Endothelial cell of umbilical vein (primary cell): ENCODE results near the gene BMPR1A. TPM values are rescaled to one million over a fixed set of nuclear protein-coding genes. Genes with fewer than 3 reads are reported as not detected.

Experiments
- BruUV-seq: library from RNA; stranded (reverse); fragments of 400-500 nt; replicated peaks from 2 replicates; lab custom pipeline; 2021; lab: Mats Ljungman, UMichigan
- CTCF ChIA-PET: fragments of 300-600, 350-600 bp; sonication (Branson Sonifier 250); formaldehyde crosslinking; loops from one replicate; lab custom pipeline; 2021; ENCODE audit warnings: antibody characterized with exemption, inconsistent platforms; lab: Charles Lee
- POLR2A ChIA-PET: fragments of 300-600, 350-600 bp; sonication (Branson Sonifier 250); formaldehyde crosslinking; loops from one replicate; lab custom pipeline; 2021; ENCODE audit warnings: antibody characterized with exemption, inconsistent platforms; lab: Charles Lee
- DNase-seq: peaks from one replicate; pipeline ENCODE4 v3.0.0-alpha.2; 2011; ENCODE audit warnings: low read depth, low spot score
- FAIRE-seq: peaks from 2 replicates; lab custom pipeline; 2011; peaks lifted over from hg19 to GRCh38; lab: Jason Lieb, UNC
- H2AFZ ChIP-seq: 2 replicates; pipeline ENCODE4 v1.6.0; 2012; ENCODE audit warnings: low read depth, low read length, control low read depth, inconsistent platforms
- H3K27ac ChIP-seq: 2 replicates; pipeline ENCODE4 v1.5.1; 2011; ENCODE audit warnings: low read depth, mild to moderate bottlenecking, control low read depth, low read length, moderate library complexity; ENCODE audit not compliant: insufficient read depth
- H3K27me3 ChIP-seq, 2 experiments: 2 replicates each; pipeline versions ENCODE4 v1.6.0 to v1.6.1; 2011; ENCODE audit warnings: low read length in 2 of 2, mixed read lengths in 1 of 2; ENCODE audit not compliant: control insufficient read depth in 2 of 2, insufficient read depth in 2 of 2
- H3K36me3 ChIP-seq, 2 experiments: 2 replicates in 1 of 2; 3 replicates in 1 of 2; pipeline ENCODE4 v1.5.1; 2011; ENCODE audit warnings: low read length in 2 of 2, mild to moderate bottlenecking in 1 of 2, moderate library complexity in 1 of 2; ENCODE audit not compliant: control insufficient read depth in 2 of 2, insufficient read depth in 2 of 2; ENCODE audit errors: extremely low read depth in 1 of 2
- H3K4me1 ChIP-seq: 3 replicates; pipeline ENCODE4 v1.5.1; 2011; ENCODE audit warnings: mild to moderate bottlenecking, low read length; ENCODE audit not compliant: control insufficient read depth, insufficient read depth; ENCODE audit errors: extremely low read depth
- H3K4me2 ChIP-seq: 2 replicates; pipeline ENCODE4 v1.6.1; 2011; ENCODE audit warnings: low read length, control low read depth, mixed read lengths; ENCODE audit not compliant: insufficient read depth
- H3K4me3 ChIP-seq, 3 experiments: fragments of 200-600 bp in 1 of 3; sonication (generic), shearing (Covaris generic) in 1 of 3; replicated peaks in 1 of 3; 2 replicates each; pipeline ENCODE4 v1.5.1; 2011 to 2016; ENCODE audit warnings: control low read depth in 3 of 3, low read length in 3 of 3, mild to moderate bottlenecking in 2 of 3, inconsistent platforms in 1 of 3, low read depth in 1 of 3, moderate library complexity in 1 of 3; ENCODE audit not compliant: insufficient read depth in 1 of 3
- H3K79me2 ChIP-seq: 2 replicates; pipeline ENCODE4 v1.6.0; 2012; ENCODE audit warnings: low read length, inconsistent platforms; ENCODE audit not compliant: control insufficient read depth, insufficient read depth
- H3K9ac ChIP-seq: replicated peaks from 2 replicates; pipeline ENCODE3; 2011; ENCODE audit warnings: low read length, control low read depth; ENCODE audit not compliant: insufficient read depth; ENCODE audit errors: extremely low read depth
- H3K9me1 ChIP-seq: replicated peaks from 3 replicates; pipeline ENCODE4 v1.6.0; 2011; ENCODE audit warnings: mild to moderate bottlenecking, low read length; ENCODE audit not compliant: control insufficient read depth, insufficient read depth; ENCODE audit errors: extremely low read depth
- H3K9me3 ChIP-seq: replicated peaks from 2 replicates; pipeline ENCODE4 v1.5.1; 2012; ENCODE audit warnings: low read length, inconsistent platforms; ENCODE audit not compliant: control insufficient read depth, insufficient read depth
- H4K20me1 ChIP-seq: replicated peaks from 2 replicates; pipeline ENCODE3; 2011; ENCODE audit warnings: mild to moderate bottlenecking, low read length; ENCODE audit not compliant: control insufficient read depth, insufficient read depth; ENCODE audit errors: extremely low read depth
- CTCF ChIP-seq, 2 donors: IDR thresholded peaks; 1 replicate in 1 of 2; 2 replicates in 1 of 2; pipeline ENCODE4 v1.5.1; 2011; ENCODE audit warnings: low read length in 2 of 2, mild to moderate bottlenecking in 2 of 2, moderate library complexity in 2 of 2, control low read depth in 1 of 2, inconsistent platforms in 1 of 2, low read depth in 1 of 2; ENCODE audit not compliant: insufficient read depth in 1 of 2; ENCODE audit errors: extremely low read depth in 1 of 2
- EZH2 ChIP-seq: IDR thresholded peaks from 2 replicates; pipeline ENCODE4 v1.6.1; 2012; ENCODE audit warnings: borderline replicate concordance, low read depth, mild to moderate bottlenecking, moderate library complexity, low read length, inconsistent platforms; ENCODE audit not compliant: severe bottlenecking
- GATA2 ChIP-seq: IDR thresholded peaks from 2 replicates; pipeline ENCODE4 v1.7.0; 2011; ENCODE audit warnings: low read depth, mild to moderate bottlenecking, moderate library complexity, mixed read lengths, low read length; ENCODE audit not compliant: insufficient read length, insufficient read depth
- JUN ChIP-seq: IDR thresholded peaks from 2 replicates; pipeline ENCODE4 v1.6.1; 2011; ENCODE audit warnings: borderline replicate concordance, low read depth; ENCODE audit not compliant: insufficient read length, insufficient read depth
- MAX ChIP-seq: IDR thresholded peaks from 2 replicates; pipeline ENCODE4 v1.6.1; 2011; ENCODE audit not compliant: insufficient read depth, insufficient read length
- POLR2AphosphoS5 ChIP-seq: IDR thresholded peaks from 2 replicates; pipeline ENCODE4 v1.6.1; 2012; ENCODE audit warnings: low read depth, mild to moderate bottlenecking, control low read depth, low read length, moderate library complexity; ENCODE audit not compliant: insufficient read depth
- dilution Hi-C: fragments of 300-500 bp; cut with MboI; formaldehyde crosslinking; loops from one replicate; pipeline ENCODE4 v1.15.0; 2019; ENCODE audit warnings: low sequenced_read_pairs; ENCODE audit not compliant: extremely low pct_ligation_motif_present
- intact Hi-C: fragments of 100-400 bp; cut with micrococcal nuclease; formaldehyde crosslinking; loops from one replicate; pipeline ENCODE4 v1.10.0; 2022
- polyA plus RNA-seq, 4 experiments: library from polyadenylated mRNA; depleted of rRNA in 3 of 4; stranded (reverse) in 3 of 4; unstranded in 1 of 4; fragments of >200 nt; gene quantifications; 2 replicates each; pipeline versions ENCODE4 v1.2.1 to v1.2.3, GENCODE V29; 2011 to 2012; ENCODE audit warnings: missing spikeins in 1 of 4
- total RNA-seq: library from RNA; stranded (reverse); gene quantifications from 2 replicates; pipeline ENCODE4 v1.2.3, GENCODE V29; 2021

Gene BMPR1A
- total and polyA plus RNA-seq, 2 donors (not counting 3 experiments of a cell fraction or from before 2014, with no cell fraction given), result not detected

- Histone ChIP-seq H3K9me3 (no peaks in the 10 kb centered on the region), H3K27ac (no peak overlapping the region), H3K27me3 (peaks cover 52 to 77% of the 10 kb centered on the region in 2 experiments), H3K9ac (no peak overlapping the region), H3K9me1 (no peaks in the 10 kb centered on the region), H3K4me2 (no peak overlapping the region), H3K79me2 (no peaks in the 10 kb centered on the region), H3K36me3 (no peaks in the 10 kb centered on the region), H4K20me1 (no peaks in the 10 kb centered on the region), H3K4me3 (no peak overlapping the region), H2AFZ (no peak overlapping the region), H3K4me1 (no peaks in the 10 kb centered on the region)
- DNase-seq (no peak), FAIRE-seq (no peak)
- BruUV-seq, result no TSS peak
- CTCF ChIA-PET, result interaction anchor here (0.6 to 1.8 kb wide), 5 partner anchors 12 to 126 kb away, joined by 3 to 4 read pairs (median 3); no protein-coding TSS in a partner anchor
- POLR2A ChIA-PET, result no interaction called here
- no peak for TF ChIP-seq EZH2
- TF ChIP-seq CTCF (IDR thresholded peaks at IDR 0.05; ENCODE audit: extremely low read depth in 1 of 2, insufficient read depth in 1 of 2, low read depth in 1 of 2, low read length in 2 of 2), result no peak
- TF ChIP-seq JUN, result no peak
- no peak for TF ChIP-seq GATA2
- TF ChIP-seq POLR2AphosphoS5, result no peak
- no peak for TF ChIP-seq MAX
- intact Hi-C loops, result no loop called here
- dilution Hi-C loops, result no loop called here
These were observed 17.1 kb downstream of the BMPR1A start for GRCh38 chr10:86773498-86773897.
